K562 (cell line): Measurements from ENCODE around the gene CCDC85A.

Experiments
- TRIM28 ChIP-seq: fragments of 450-650 bp; IDR thresholded peaks from 2 replicates; pipeline ENCODE4 v1.6.1; 2017
- TF ChIP-seq, protein P1 (sequence below), 3 experiments: IDR thresholded peaks in 2 of 3; conservative IDR thresholded peaks in 1 of 3; 2 replicates each; pipeline ENCODE4 v1.5.1; 2011 to 2012; ENCODE audit warnings: low read length in 3 of 3, mild to moderate bottlenecking in 3 of 3, control low read depth in 2 of 3, improper control_type of control experiment in 1 of 3, inconsistent platforms in 1 of 3, low read depth in 1 of 3, mixed read lengths in 1 of 3, moderate library complexity in 1 of 3; ENCODE audit not compliant: insufficient read depth in 2 of 3
- TF ChIP-seq, protein P2 (sequence below): fragments of 250-450 bp; sonication (Bioruptor Pico); IDR thresholded peaks from 2 replicates; pipeline ENCODE4 v1.5.0; 2020; ENCODE audit warnings: mild to moderate bottlenecking

DNA sequence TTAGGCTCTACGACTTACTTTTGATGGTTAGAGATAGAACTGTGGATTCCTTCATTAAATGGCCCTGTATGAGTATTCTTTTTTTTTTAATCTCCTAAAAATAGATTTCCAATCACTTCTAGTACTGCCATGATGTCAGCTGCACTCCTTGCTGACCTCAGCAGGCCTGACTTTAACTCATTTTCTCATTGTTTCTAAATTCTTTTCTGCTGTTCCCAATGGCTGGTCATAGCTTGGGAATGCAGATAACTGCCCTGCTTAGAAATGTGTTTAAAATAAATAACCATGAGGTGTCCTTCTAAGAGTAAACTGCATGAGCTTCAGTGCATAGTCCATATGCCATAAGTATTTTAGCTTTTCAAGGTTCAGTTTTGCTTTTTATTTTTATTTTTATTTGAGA lies 15.7 kb downstream of the CCDC85A start:
- TF ChIP-seq TRIM28, result no peak
- TF ChIP-seq, protein P1, sequence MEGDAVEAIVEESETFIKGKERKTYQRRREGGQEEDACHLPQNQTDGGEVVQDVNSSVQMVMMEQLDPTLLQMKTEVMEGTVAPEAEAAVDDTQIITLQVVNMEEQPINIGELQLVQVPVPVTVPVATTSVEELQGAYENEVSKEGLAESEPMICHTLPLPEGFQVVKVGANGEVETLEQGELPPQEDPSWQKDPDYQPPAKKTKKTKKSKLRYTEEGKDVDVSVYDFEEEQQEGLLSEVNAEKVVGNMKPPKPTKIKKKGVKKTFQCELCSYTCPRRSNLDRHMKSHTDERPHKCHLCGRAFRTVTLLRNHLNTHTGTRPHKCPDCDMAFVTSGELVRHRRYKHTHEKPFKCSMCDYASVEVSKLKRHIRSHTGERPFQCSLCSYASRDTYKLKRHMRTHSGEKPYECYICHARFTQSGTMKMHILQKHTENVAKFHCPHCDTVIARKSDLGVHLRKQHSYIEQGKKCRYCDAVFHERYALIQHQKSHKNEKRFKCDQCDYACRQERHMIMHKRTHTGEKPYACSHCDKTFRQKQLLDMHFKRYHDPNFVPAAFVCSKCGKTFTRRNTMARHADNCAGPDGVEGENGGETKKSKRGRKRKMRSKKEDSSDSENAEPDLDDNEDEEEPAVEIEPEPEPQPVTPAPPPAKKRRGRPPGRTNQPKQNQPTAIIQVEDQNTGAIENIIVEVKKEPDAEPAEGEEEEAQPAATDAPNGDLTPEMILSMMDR (IDR thresholded peaks at IDR 0.05 in 2 of 3, conservative IDR thresholded peaks at IDR 0.05 in 1 of 3; ENCODE audit: insufficient read depth in 2 of 3, low read depth in 1 of 3, low read length in 3 of 3), result no peak
- TF ChIP-seq, protein P2, sequence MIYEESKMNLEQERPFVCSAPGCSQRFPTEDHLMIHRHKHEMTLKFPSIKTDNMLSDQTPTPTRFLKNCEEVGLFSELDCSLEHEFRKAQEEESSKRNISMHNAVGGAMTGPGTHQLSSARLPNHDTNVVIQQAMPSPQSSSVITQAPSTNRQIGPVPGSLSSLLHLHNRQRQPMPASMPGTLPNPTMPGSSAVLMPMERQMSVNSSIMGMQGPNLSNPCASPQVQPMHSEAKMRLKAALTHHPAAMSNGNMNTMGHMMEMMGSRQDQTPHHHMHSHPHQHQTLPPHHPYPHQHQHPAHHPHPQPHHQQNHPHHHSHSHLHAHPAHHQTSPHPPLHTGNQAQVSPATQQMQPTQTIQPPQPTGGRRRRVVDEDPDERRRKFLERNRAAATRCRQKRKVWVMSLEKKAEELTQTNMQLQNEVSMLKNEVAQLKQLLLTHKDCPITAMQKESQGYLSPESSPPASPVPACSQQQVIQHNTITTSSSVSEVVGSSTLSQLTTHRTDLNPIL (CRISPR knock-in tag), result no peak
